ENCODE data around the gene SWAP70.

SWAP70 gene

GRCh38 chr11:9651481-9651880 is 12.4 kb upstream of the SWAP70 start:
- no peak for DNase-seq (ENCODE audit: low read depth in 2 of 2, low spot score in 1 of 2)

DNA sequence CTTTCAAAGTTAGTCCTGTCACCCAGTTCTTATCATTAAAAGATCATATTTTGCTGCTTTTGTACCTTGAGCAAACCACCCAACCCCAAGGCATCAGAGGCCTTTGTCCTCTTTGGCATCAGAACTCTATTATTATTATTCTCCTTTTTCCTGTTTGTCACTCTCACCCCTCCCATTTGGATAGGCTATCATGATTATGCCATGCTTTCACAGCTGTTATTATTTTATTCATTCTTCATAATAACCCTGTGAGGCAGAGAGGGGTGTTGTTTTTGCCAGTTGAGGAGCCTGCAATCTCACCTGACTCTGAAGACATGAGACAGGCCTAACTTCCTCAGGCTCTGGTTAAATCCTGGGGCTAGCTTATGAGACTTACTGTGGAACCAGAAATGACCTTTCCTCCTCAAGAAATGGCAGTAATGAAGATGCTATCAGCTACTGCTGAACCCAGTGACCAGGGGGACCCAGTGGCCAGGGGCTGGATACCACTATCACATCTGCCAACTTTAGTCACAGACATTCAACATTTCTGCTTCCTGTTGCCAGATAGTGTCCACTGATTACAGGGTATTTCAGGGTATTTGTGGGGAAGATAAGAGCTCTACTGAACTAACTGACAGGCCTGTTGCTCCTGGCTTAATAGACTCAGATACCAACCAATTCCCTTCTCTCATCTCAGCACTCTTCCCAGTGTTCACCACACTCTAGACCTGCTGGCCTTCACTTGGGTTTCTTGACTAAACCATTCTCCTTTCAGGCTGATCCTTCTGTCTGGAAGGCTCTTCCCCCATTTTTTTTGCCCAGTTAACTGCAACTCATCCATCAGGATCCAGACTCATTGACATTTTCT is 11.8 kb upstream of the SWAP70 start:
- DNase-seq (ENCODE audit: low read depth in 2 of 2, low spot score in 1 of 2): no peak

DNA sequence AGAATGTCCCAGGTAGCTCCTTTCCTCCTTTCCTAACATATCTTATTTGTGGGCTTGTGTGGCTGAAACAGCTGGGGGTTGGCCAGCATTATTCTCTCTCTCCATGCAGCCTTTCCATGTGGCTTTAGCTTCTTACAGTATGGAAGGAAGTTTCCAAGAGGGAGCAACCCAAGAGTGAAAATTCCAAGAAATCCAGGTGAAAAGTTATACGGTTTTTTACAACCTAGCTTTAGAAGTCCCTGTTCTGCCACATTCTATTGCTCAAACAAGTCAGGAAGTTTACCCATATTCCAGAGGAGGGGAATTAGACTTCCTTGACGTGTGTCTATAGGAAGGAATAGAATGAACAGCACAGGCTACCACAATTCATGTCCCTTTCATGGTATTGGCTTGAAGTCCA is 10.0 kb upstream of the SWAP70 start:
- no peak for DNase-seq (ENCODE audit: low read depth in 2 of 2, low spot score in 1 of 2)

- no peak for DNase-seq (ENCODE audit: low read depth in 2 of 2, low spot score in 1 of 2)
Observed at GRCh38 chr11:9656864-9657263, 7.0 kb upstream of the SWAP70 start.

- DNase-seq (ENCODE audit: low read depth in 2 of 2, low spot score in 1 of 2): no peak
Observed at GRCh38 chr11:9657531-9657930, 6.3 kb upstream of the SWAP70 start.

DNA sequence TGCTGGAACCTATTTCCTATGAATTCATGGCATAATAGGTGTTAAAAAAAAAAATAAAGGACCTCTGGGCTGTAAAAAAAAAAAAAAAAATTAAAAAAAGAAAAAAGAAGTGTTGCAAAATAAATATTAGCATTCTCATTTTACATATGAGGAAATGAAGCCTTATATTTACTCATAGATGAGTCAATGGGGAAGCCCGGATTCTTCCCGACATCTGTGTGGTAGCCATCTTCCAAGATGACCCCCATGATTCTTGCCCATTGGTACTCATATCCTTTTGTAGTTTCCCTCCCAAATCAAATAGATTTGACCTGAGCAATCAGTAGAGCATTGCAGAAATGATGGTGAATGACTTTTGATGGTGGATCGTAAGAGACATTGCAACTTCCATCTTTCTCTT is 3.0 kb upstream of the SWAP70 start:
- no peak for DNase-seq (ENCODE audit: low read depth in 2 of 2, low spot score in 1 of 2)

GRCh38 chr11:9662273-9662672 is 1.6 kb upstream of the SWAP70 start:
- DNase-seq (ENCODE audit: low read depth in 2 of 2, low spot score in 1 of 2): no peak

DNA sequence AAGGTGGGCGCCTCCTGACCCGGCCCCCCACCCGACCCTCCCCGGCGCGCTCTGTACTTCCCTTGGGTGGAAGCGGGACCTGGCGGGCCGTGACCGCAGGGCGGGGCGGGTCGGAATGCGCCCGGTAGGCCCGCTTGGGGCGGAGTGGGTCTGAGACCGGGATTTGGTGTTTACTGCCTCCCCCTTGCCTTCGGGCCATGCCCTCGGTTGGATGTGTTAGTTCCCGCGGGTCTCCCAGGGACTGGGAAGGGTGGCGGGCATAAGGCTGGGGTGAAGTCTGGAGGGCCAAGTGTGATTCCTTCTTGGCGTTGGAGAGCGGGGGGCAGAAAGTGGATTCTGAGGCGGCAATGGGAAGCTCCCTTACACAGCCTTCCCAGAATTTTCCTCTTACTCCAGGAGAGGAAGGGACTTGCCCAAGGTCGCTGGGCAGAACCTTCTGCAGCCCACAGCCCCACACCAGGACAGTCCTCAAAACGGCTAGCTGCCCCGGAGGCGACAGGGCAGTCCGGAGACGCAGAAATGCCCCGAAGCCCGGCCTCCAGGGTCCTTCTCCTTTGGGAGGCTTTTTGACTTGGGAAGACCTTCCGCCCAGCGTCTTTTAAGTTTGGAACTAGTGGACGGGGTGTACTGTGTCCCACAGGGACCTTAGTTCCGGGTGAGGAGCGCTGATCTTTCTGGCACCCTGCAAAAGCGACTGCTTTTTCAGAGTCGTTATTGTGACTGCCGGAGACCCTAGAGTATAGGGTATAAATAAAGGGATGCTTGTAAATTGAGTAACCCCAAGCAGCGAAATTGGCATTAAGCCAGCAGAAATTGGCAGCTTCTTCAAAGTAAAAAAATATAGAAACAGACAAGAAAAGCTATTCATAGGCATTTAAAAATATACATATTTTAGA is 647 bp downstream of the SWAP70 start:
- no peak for DNase-seq (ENCODE audit: low read depth in 2 of 2, low spot score in 1 of 2)

GRCh38 chr11:9665749-9666148 is 1.9 kb downstream of the SWAP70 start:
- DNase-seq (ENCODE audit: low read depth in 2 of 2, low spot score in 1 of 2): no peak

- DNase-seq (ENCODE audit: low read depth in 2 of 2, low spot score in 1 of 2): no peak
Observed at GRCh38 chr11:9669954-9670353, 6.1 kb downstream of the SWAP70 start.

- no peak for DNase-seq (ENCODE audit: low read depth in 2 of 2, low spot score in 1 of 2)
Observed at GRCh38 chr11:9672288-9672916, 8.5 kb downstream of the SWAP70 start.

DNA sequence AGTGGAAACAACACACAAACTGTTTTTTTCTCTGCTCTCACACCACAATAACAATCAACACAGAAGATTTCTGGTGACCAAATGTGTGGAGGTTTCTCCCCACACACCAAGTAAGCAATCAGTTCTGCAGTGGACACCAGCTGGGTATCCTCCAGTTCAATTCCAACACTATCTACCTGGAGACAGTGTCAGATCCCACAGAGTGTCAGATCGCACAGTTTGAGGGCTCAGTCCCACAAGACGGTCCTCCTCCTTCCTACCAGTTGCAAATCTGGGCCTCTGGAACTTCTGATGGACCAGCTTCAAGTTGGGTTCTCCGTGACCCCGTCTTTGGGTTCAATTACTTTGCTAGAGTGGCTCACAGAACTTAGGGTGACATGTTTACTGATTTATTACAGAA is 9.0 kb downstream of the SWAP70 start:
- DNase-seq (ENCODE audit: low read depth in 2 of 2, low spot score in 1 of 2): no peak

GRCh38 chr11:9675691-9676090 is 11.8 kb downstream of the SWAP70 start:
- no peak for DNase-seq (ENCODE audit: low read depth in 2 of 2, low spot score in 1 of 2)

DNA sequence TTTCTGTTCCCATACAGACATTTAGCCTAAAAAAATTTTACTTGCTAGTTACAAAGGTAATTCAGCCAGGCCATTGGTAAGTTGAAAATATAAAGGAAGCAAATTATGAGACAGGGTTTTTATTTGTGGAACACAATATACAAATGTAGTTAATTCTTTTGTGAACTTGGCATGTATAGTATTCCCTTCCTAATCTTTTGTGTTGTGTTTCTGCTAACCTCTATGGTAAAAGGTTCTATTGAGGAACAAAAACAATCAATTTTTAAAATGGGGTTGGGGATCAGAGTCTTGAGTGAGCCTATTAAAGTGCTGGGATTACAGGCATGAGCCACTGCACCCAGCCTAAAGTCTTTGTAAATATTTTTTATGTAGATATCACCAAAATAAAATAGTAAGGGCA is 14.1 kb downstream of the SWAP70 start:
- DNase-seq (ENCODE audit: low read depth in 2 of 2, low spot score in 1 of 2): no peak

DNA sequence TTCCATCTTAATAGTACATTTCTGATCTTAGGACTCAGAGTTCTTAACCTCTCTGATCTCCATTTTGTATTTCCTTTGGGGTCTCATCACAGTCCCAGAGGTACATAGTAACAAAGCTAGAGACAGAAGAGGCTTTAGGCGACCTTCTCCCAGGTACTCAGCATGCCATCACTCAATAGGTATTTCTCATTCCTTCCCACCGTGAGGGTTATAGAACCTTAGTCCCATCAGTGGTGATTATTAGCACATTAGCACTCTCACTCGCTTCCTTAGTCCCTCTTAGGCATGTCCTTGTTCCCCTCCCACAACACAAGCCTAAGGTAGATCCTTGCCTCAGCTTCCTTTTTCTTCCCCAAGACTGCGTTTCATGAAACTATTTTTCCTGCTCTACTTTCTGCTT is 14.7 kb downstream of the SWAP70 start:
- DNase-seq (ENCODE audit: low read depth in 2 of 2, low spot score in 1 of 2): no peak

- DNase-seq (ENCODE audit: low read depth in 2 of 2, low spot score in 1 of 2): no peak
Observed at GRCh38 chr11:9680028-9680427, 16.2 kb downstream of the SWAP70 start.

GRCh38 chr11:9681583-9682372 is 17.9 kb downstream of the SWAP70 start:
- DNase-seq (ENCODE audit: low read depth in 2 of 2, low spot score in 1 of 2): no peak

- DNase-seq (ENCODE audit: low read depth in 2 of 2, low spot score in 1 of 2): no peak
Observed at GRCh38 chr11:9687711-9688477, 24.0 kb downstream of the SWAP70 start.

DNA sequence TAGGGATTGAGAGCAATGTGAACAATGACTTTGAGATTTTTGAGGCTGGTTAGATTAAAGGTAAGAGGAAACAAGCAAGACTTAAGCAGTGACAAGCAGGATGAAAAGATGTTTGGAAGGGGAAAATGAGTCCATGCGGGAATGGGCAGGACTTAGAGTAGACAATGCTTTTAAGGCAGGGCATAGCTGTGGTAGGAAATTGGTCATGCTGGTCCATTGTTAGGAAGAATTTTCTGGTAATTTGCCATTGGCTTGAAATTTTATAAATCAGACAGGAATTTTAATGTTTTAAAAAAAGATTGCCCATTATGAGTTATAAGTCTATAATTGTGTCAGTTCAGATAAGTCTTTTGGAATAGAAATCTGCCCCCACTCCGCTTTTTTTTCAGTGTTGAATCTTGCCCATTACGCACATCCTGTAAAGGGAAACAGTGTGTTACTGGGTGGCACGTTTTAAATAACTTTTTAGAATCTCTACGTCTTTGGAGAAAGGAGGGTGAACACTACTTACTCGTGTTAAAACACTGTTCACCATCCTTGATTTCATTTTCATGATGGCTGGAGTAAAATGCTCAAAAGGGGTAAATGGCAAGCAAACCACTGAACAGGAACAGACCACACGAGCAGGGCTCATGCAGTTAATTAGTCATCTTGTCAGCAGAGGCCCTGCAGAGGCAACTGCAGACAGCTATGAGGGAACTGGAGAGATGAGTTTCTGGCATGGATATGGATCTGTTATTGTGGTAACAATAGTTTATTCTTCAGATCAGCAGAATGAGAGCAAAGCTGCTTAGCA is 25.0 kb downstream of the SWAP70 start:
- DNase-seq (ENCODE audit: low read depth in 2 of 2, low spot score in 1 of 2): no peak

All from stimulated activated CD8-positive, alpha-beta memory T cell treated with anti-CD3 and anti-CD28 coated beads, Interleukin-4, amount 100 ng/mL, for 4 hours (primary cell).